NCI-H69 (cell line): Measurements from ENCODE around the gene PIN1.
"Not testable (repeated sequence)": the region's sequence is repeated elsewhere in the genome, so short reads cannot be mapped to it uniquely, and the experiment has no call there.

Experiments
- DNase-seq: peaks from one replicate; lab custom pipeline; 2025; lab: John Stamatoyannopoulos, UW

The PIN1 gene

GRCh38 chr19:9834726-9835506 lies at the start of gene PIN1:
Gene PIN1, plus strand, starts transcription at chr19:9835318. Its CDS starts 27 bp downstream, at chr19:9835345.
- DNase-seq, result peak; percentile 100

- peak; percentile 98 for DNase-seq
These were observed 49.5 kb upstream of the PIN1 start for GRCh38 chr19:9785367-9786331.

GRCh38 chr19:9786342-9786741 lies 48.8 kb upstream of the PIN1 start:
- no peak for DNase-seq

GRCh38 chr19:9786819-9787218 lies 48.3 kb upstream of the PIN1 start:
- no peak for DNase-seq

- DNase-seq, result not testable (repeated sequence)
These were observed 46.5 kb upstream of the PIN1 start for GRCh38 chr19:9788604-9789003.

GRCh38 chr19:9789066-9789465 lies 46.1 kb upstream of the PIN1 start:
- DNase-seq, result no peak

GRCh38 chr19:9789579-9789978 lies 45.5 kb upstream of the PIN1 start:
- not testable (repeated sequence) for DNase-seq

- not testable (repeated sequence) for DNase-seq
These were observed 44.1 kb upstream of the PIN1 start for GRCh38 chr19:9791073-9791367.

- peak; percentile 88 for DNase-seq
These were observed 43.4 kb upstream of the PIN1 start for GRCh38 chr19:9791552-9792205.

- peak; percentile 88 for DNase-seq
These were observed 42.7 kb upstream of the PIN1 start for GRCh38 chr19:9792206-9793070.

GRCh38 chr19:9793071-9793591 lies 42.0 kb upstream of the PIN1 start:
- DNase-seq, result no peak

- peak; percentile 84 for DNase-seq
These were observed 38.9 kb upstream of the PIN1 start for GRCh38 chr19:9796113-9796773.

GRCh38 chr19:9797871-9798270 lies 37.2 kb upstream of the PIN1 start:
- no peak for DNase-seq

- DNase-seq, result no peak
These were observed 36.0 kb upstream of the PIN1 start for GRCh38 chr19:9799162-9799561.

GRCh38 chr19:9801976-9802375 lies 33.1 kb upstream of the PIN1 start:
- no peak for DNase-seq

- no peak for DNase-seq
These were observed 28.3 kb upstream of the PIN1 start for GRCh38 chr19:9806803-9807202.

- DNase-seq, result no peak
These were observed 26.0 kb upstream of the PIN1 start for GRCh38 chr19:9808855-9809824.

GRCh38 chr19:9811139-9811538 lies 24.0 kb upstream of the PIN1 start:
- no peak for DNase-seq

GRCh38 chr19:9818175-9818733 lies 16.9 kb upstream of the PIN1 start:
- no peak for DNase-seq
